ENCODE data around the gene CAPN14. TPM values are rescaled to one million over a fixed set of nuclear protein-coding genes. Genes with fewer than 3 reads are reported as not detected.

Gene CAPN14
- total RNA-seq, 2 donors from 2014 or later = 0.16 to 0.22 TPM

GRCh38 chr2:31196622-31197021, 20.7 kb downstream of the CAPN14 start:
- TF ChIP-seq, protein P1, sequence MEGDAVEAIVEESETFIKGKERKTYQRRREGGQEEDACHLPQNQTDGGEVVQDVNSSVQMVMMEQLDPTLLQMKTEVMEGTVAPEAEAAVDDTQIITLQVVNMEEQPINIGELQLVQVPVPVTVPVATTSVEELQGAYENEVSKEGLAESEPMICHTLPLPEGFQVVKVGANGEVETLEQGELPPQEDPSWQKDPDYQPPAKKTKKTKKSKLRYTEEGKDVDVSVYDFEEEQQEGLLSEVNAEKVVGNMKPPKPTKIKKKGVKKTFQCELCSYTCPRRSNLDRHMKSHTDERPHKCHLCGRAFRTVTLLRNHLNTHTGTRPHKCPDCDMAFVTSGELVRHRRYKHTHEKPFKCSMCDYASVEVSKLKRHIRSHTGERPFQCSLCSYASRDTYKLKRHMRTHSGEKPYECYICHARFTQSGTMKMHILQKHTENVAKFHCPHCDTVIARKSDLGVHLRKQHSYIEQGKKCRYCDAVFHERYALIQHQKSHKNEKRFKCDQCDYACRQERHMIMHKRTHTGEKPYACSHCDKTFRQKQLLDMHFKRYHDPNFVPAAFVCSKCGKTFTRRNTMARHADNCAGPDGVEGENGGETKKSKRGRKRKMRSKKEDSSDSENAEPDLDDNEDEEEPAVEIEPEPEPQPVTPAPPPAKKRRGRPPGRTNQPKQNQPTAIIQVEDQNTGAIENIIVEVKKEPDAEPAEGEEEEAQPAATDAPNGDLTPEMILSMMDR (IDR thresholded peaks at IDR 0.05) = no peak
- DNase-seq (ENCODE audit: low spot score) = no peak
- Histone ChIP-seq H3K9me3 (no peaks in the 10 kb centered on the region), H3K4me3 (no peak overlapping the region), H3K27me3 (no peaks in the 10 kb centered on the region), H3K27ac (no peak overlapping the region), H3K4me1 (no peaks in the 10 kb centered on the region), H3K36me3 (no peaks in the 10 kb centered on the region)

- no peaks in the 10 kb centered on the region for H3K27me3 ChIP-seq
- peak; percentile 28 for DNase-seq (ENCODE audit: low spot score)
- H3K36me3 ChIP-seq = no peaks in the 10 kb centered on the region
- no peak overlapping the region for H3K4me3 ChIP-seq
- no peaks in the 10 kb centered on the region for H3K4me1 ChIP-seq
- TF ChIP-seq, protein P1 (IDR thresholded peaks at IDR 0.05) = no peak
- no peaks in the 10 kb centered on the region for H3K9me3 ChIP-seq
- no peak overlapping the region for H3K27ac ChIP-seq
Observed at GRCh38 chr2:31193806-31194205, 23.5 kb downstream of the CAPN14 start.

DNA sequence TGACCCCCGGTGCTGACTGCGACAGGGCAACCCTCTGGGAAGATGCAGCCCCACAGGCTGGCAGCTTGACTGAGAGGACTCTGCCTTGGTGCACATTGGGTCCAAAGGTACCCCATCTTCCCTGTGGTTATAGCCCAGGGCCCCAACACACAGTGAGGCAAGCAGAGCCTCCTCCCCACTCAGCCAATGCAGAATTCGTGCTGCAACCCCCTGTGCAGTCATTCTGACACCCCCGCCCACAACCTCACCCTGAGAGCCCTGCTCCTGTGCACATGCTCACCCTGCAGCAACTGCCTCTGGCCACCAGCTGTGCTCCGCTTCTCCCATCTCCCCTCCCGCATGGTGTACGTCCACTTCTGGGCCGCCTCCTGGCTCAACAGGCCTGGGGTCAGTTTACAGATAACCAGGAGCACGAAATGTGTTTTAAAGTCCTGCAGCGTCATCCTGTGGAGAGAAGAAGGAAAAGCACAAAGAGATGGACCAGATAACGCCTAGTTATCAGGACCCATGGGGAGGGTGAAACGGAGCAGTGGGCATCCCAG, 24.4 kb downstream of the CAPN14 start:
- H3K27me3 ChIP-seq = no peaks in the 10 kb centered on the region
- TF ChIP-seq, protein P1 (IDR thresholded peaks at IDR 0.05) = no peak
- no peaks in the 10 kb centered on the region for H3K9me3 ChIP-seq
- H3K4me1 ChIP-seq = no peaks in the 10 kb centered on the region
- H3K27ac ChIP-seq = no peak overlapping the region
- no peak for DNase-seq (ENCODE audit: low spot score)
- H3K36me3 ChIP-seq = no peaks in the 10 kb centered on the region
- no peak overlapping the region for H3K4me3 ChIP-seq

DNA sequence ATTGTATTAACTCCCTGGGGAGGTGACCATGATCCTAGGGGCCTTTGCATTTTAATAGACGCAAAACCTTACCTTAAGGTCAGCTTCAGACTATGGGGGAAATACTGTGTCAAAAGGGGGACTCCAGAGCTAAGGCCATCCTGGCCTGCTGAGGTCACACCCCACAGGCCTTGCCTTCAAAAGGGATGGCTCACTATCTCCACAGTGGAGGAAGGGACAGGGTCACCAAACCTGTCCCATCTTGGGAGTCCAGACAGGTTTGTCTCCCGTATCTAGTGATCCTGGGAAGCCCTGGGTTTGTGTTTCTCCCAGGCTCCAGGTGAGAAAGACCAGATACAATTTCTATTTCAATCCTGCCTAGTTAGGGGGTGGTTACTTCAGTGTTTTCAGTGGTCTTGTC, 24.9 kb downstream of the CAPN14 start:
- TF ChIP-seq, protein P1 (IDR thresholded peaks at IDR 0.05) = no peak
- Histone ChIP-seq H3K4me1 (no peaks in the 10 kb centered on the region), H3K36me3 (no peaks in the 10 kb centered on the region), H3K27ac (no peak overlapping the region), H3K4me3 (no peak overlapping the region), H3K27me3 (no peaks in the 10 kb centered on the region), H3K9me3 (no peaks in the 10 kb centered on the region)
- no peak for DNase-seq (ENCODE audit: low spot score)

GRCh38 chr2:31191931-31192330, 25.4 kb downstream of the CAPN14 start:
- TF ChIP-seq, protein P1 (IDR thresholded peaks at IDR 0.05) = no peak
- H3K27me3 ChIP-seq = no peaks in the 10 kb centered on the region
- no peaks in the 10 kb centered on the region for H3K4me1 ChIP-seq
- H3K27ac ChIP-seq = no peak overlapping the region
- no peak for DNase-seq (ENCODE audit: low spot score)
- H3K36me3 ChIP-seq = no peaks in the 10 kb centered on the region
- H3K4me3 ChIP-seq = no peak overlapping the region
- H3K9me3 ChIP-seq = no peaks in the 10 kb centered on the region

- no peak overlapping the region for H3K4me3 ChIP-seq
- no peaks in the 10 kb centered on the region for H3K27me3 ChIP-seq
- H3K9me3 ChIP-seq = no peaks in the 10 kb centered on the region
Observed at GRCh38 chr2:31190188-31190587, 27.1 kb downstream of the CAPN14 start.

More at GRCh38 chr2:31190188-31190587, 27.1 kb downstream of the CAPN14 start:
- DNase-seq (ENCODE audit: low spot score) = no peak
- Histone ChIP-seq H3K36me3 (no peaks in the 10 kb centered on the region), H3K4me1 (no peaks in the 10 kb centered on the region), H3K27ac (no peak overlapping the region)
- TF ChIP-seq, protein P1 (IDR thresholded peaks at IDR 0.05) = no peak
